ENCODE measurements around the gene MAOA.

DNA sequence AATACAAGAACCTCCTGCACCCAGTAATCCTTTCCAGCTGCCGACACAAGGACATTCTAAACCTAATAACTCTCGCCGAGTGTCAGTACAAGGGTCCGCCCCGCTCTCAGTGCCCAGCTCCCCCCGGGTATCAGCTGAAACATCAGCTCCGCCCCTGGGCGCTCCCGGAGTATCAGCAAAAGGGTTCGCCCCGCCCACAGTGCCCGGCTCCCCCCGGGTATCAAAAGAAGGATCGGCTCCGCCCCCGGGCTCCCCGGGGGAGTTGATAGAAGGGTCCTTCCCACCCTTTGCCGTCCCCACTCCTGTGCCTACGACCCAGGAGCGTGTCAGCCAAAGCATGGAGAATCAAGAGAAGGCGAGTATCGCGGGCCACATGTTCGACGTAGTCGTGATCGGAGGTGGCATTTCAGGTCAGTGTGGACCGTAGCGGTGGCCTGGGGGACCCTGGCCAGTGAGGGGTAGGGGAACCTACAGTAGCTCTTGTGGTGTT, at the start of gene MAOA:
- TF ChIP-seq CTCF (IDR thresholded peaks at IDR 0.05; ENCODE audit: poor library complexity, severe bottlenecking) (no peak), EP300 (conservative IDR thresholded peaks at IDR 0.05; ENCODE audit: poor library complexity, severe bottlenecking) (no peak), EZH2 (IDR thresholded peaks at IDR 0.05; ENCODE audit: borderline replicate concordance, insufficient read depth, low read length, poor library complexity, severe bottlenecking) (no peak), TAF1 (IDR thresholded peaks at IDR 0.05; ENCODE audit: low read depth) (no peak), POLR2AphosphoS5 (IDR thresholded peaks at IDR 0.05) (no peak), RAD21 (conservative IDR thresholded peaks at IDR 0.05) (no peak), SMC3 (conservative IDR thresholded peaks at IDR 0.05; ENCODE audit: poor library complexity) (no peak), MXI1 (conservative IDR thresholded peaks at IDR 0.05; ENCODE audit: poor library complexity, severe bottlenecking) (no peak)
- TF ChIP-seq, protein P1, sequence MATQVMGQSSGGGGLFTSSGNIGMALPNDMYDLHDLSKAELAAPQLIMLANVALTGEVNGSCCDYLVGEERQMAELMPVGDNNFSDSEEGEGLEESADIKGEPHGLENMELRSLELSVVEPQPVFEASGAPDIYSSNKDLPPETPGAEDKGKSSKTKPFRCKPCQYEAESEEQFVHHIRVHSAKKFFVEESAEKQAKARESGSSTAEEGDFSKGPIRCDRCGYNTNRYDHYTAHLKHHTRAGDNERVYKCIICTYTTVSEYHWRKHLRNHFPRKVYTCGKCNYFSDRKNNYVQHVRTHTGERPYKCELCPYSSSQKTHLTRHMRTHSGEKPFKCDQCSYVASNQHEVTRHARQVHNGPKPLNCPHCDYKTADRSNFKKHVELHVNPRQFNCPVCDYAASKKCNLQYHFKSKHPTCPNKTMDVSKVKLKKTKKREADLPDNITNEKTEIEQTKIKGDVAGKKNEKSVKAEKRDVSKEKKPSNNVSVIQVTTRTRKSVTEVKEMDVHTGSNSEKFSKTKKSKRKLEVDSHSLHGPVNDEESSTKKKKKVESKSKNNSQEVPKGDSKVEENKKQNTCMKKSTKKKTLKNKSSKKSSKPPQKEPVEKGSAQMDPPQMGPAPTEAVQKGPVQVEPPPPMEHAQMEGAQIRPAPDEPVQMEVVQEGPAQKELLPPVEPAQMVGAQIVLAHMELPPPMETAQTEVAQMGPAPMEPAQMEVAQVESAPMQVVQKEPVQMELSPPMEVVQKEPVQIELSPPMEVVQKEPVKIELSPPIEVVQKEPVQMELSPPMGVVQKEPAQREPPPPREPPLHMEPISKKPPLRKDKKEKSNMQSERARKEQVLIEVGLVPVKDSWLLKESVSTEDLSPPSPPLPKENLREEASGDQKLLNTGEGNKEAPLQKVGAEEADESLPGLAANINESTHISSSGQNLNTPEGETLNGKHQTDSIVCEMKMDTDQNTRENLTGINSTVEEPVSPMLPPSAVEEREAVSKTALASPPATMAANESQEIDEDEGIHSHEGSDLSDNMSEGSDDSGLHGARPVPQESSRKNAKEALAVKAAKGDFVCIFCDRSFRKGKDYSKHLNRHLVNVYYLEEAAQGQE (IDR thresholded peaks at IDR 0.05; ENCODE audit: borderline replicate concordance) = no peak
